Thoracic aorta (tissue), 2 donors: ENCODE data around the gene CDR2L. TPM values are rescaled to one million over a fixed set of nuclear protein-coding genes. Genes with fewer than 3 reads are reported as not detected.

ENCODE experiments used
- ATAC-seq: fragments of 150-250 bp; one replicate; pipeline ENCODE4 v1.8.0; 2017; ENCODE audit warnings: low read depth; ENCODE audit not compliant: insufficient number of reproducible peaks, low FRiP score
- DNase-seq: peaks from one replicate; pipeline ENCODE4 v3.0.0-alpha.2; 2020; ENCODE audit warnings: low spot score
- H3K27ac ChIP-seq, 2 donors: fragments of 200-600 bp; sonication (generic); 1 replicate in 1 of 2; 2 replicates in 1 of 2; pipeline ENCODE4 v1.5.1; 2016; ENCODE audit warnings: mild to moderate bottlenecking in 2 of 2, moderate library complexity in 2 of 2
- H3K27me3 ChIP-seq: fragments of 200-600 bp; sonication (generic); replicated peaks from 2 replicates; pipeline ENCODE4 v1.6.0; 2016; ENCODE audit warnings: mild to moderate bottlenecking; ENCODE audit not compliant: insufficient read depth
- H3K36me3 ChIP-seq: fragments of 200-600 bp; sonication (generic); one replicate; pipeline ENCODE4 v1.5.1; 2016
- H3K4me1 ChIP-seq, 2 donors: fragments of 200-600 bp; sonication (generic); 1 replicate in 1 of 2; 2 replicates in 1 of 2; pipeline versions ENCODE4 v1.5.1 to v1.6.0; 2016; ENCODE audit warnings: low read depth in 2 of 2, mild to moderate bottlenecking in 1 of 2; ENCODE audit not compliant: control insufficient read depth in 1 of 2
- H3K4me3 ChIP-seq: fragments of 200-600 bp; sonication (generic); 2 replicates; pipeline ENCODE4 v1.5.1; 2016; ENCODE audit warnings: mild to moderate bottlenecking
- H3K9me3 ChIP-seq: fragments of 200-600 bp; sonication (generic); 2 replicates; pipeline ENCODE4 v1.5.1; 2016
- total RNA-seq, 2 donors: library from RNA; depleted of rRNA; stranded (reverse); fragments of >200 nt; gene quantifications; one replicate each; pipeline versions ENCODE4 v1.1.0 to v1.2.3, GENCODE V29; 2016
- TF ChIP-seq, protein P1 (sequence below): fragments of 200-600 bp; sonication (generic); IDR thresholded peaks from one replicate; pipeline ENCODE4 v1.5.1; 2019; ENCODE audit warnings: antibody characterized with exemption

CDR2L gene
- total RNA-seq, 2 donors from 2014 or later: 26.4 to 29.8 TPM

DNA sequence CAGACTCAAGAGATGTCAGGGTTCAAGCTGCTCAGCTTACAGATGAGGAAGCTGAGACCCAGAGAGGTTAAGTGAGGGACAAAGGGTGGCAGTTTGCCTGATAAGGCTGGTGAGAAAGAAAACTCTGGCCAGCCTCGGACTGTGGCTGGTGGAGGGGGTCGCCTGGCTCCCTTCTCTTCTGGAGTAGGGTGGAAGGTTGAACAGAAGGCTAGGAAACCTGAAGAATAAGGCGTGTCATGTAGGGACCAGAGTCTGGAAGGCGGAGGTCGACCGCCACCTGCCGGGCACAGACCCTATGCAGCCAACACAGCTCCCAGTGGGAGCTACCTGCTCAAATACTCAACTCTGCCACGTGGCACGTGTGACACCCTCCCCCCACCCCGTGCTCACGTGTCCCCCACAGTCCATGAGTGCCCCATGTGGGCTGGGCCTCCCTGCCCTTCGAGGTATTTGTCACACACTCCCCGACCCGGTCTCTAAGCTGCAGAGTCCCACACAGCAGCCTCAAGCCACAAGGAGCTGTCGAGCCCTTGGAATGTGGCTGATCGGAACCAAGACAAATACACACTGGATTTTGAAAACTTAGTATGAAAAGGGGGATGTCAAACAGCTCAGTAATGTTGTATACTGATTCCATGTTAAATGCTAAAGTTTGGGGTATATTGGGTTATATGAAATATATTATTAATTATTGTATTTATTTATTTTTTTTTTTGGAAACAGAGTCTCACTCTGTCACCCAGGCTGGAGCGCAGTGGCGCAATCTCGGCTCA, 26.7 kb upstream of the CDR2L start:
- no peak for ATAC-seq

DNA sequence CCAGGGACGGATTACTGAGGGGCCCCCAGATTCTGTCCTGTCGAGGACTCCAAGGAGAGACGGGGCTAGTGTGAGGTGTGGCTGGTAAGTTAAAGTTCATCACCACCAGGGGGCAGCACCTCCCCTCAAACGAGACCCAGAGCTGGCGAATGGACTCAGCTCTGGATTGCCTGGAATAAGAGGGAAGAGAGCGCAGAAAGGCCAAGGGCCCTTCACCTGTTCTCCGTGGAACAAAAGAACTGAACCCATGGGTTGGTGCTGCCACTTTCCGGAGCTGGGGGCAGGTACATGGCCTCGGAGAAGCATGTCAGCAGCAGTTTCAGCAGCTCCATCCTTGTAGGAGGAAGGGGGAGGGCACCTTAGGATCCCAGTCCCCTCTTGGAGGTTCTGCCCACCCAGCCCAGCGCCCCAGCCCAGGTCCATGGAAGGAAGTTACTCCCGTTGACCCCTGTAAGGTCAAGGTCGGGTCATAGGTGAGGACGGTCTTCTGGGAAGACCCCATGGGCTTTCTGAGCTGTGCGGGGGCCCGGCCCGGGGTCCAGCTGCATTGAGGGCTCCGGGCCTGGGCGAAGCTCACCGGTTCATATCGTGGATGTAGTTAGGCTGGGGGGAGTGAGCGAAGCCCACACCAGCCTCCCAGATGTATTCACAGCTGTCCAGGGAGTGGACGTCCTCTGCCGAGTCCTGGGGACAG, 25.6 kb upstream of the CDR2L start:
- Histone ChIP-seq H3K4me1 (no peaks in the 10 kb centered on the region), H3K27me3 (no peaks in the 10 kb centered on the region), H3K4me3 (no peak overlapping the region), H3K36me3 (no peaks in the 10 kb centered on the region), H3K9me3 (no peaks in the 10 kb centered on the region), H3K27ac (no peak overlapping the region)
- DNase-seq (peak; percentile 75), ATAC-seq (peak; percentile 70)
- TF ChIP-seq, protein P1, sequence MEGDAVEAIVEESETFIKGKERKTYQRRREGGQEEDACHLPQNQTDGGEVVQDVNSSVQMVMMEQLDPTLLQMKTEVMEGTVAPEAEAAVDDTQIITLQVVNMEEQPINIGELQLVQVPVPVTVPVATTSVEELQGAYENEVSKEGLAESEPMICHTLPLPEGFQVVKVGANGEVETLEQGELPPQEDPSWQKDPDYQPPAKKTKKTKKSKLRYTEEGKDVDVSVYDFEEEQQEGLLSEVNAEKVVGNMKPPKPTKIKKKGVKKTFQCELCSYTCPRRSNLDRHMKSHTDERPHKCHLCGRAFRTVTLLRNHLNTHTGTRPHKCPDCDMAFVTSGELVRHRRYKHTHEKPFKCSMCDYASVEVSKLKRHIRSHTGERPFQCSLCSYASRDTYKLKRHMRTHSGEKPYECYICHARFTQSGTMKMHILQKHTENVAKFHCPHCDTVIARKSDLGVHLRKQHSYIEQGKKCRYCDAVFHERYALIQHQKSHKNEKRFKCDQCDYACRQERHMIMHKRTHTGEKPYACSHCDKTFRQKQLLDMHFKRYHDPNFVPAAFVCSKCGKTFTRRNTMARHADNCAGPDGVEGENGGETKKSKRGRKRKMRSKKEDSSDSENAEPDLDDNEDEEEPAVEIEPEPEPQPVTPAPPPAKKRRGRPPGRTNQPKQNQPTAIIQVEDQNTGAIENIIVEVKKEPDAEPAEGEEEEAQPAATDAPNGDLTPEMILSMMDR: peak; percentile 86

More for the DNA sequence above, 26.7 kb upstream of the CDR2L start:
- no peaks in the 10 kb centered on the region for H3K4me1 ChIP-seq
- DNase-seq: no peak
- TF ChIP-seq, protein P1: no peak
- no peak overlapping the region for H3K4me3 ChIP-seq
- no peaks in the 10 kb centered on the region for H3K27me3 ChIP-seq
- no peaks in the 10 kb centered on the region for H3K9me3 ChIP-seq
- H3K36me3 ChIP-seq: no peaks in the 10 kb centered on the region
- H3K27ac ChIP-seq: no peak overlapping the region

DNA sequence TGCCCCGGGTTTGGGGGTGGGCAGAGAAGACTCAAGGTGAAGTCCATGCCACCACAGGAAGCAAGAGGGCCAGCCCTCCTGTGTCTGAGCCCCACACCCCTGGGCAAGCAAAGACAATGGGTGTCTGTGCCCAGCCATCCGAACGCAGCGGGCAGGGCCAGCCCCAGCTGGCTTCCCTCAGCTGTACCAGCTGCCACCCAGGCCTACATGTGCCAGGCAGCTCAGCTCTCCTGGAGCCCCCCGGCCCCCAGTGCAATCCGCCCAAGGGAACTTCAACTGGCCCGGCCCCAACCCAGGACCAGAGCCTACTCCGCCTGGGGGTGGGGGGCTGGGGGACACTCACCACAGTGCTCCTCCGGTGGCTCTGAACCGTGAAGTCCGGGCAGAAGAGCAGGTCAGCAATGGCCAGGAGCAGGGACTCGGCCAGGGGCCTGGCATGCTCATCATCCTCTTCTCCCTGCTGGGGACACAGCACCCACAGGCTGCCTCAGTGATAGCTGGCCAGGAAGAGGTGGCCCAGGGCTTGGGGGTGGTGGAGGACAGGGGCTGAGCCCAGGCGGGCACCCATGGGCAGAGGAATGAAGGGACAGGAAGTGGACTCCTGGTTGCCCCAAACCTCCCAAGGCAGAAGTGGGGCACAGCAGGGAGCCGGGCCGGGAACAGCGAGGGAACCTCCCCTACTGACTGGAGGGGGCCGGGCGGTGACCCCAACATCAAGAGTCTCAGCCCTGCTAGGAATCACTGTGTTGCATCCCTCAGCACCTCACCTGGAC, 24.6 kb upstream of the CDR2L start:
- no peak for ATAC-seq
- TF ChIP-seq, protein P1: no peak
- no peak overlapping the region for H3K27ac ChIP-seq

GRCh38 chr17:74963656-74964055, 23.8 kb upstream of the CDR2L start:
- no peaks in the 10 kb centered on the region for H3K36me3 ChIP-seq
- no peaks in the 10 kb centered on the region for H3K9me3 ChIP-seq
- no peak for ATAC-seq
- H3K27ac ChIP-seq: no peak overlapping the region
- TF ChIP-seq, protein P1: no peak
- no peak for DNase-seq
- no peak overlapping the region for H3K4me3 ChIP-seq
- no peaks in the 10 kb centered on the region for H3K27me3 ChIP-seq
- H3K4me1 ChIP-seq: no peaks in the 10 kb centered on the region

More for the DNA sequence above, 24.6 kb upstream of the CDR2L start:
- Histone ChIP-seq H3K9me3 (no peaks in the 10 kb centered on the region), H3K4me1 (no peaks in the 10 kb centered on the region), H3K36me3 (no peaks in the 10 kb centered on the region), H3K27me3 (no peaks in the 10 kb centered on the region), H3K4me3 (no peak overlapping the region)
- DNase-seq: no peak

GRCh38 chr17:74964246-74964761, 23.1 kb upstream of the CDR2L start:
- TF ChIP-seq, protein P1: no peak
- H3K36me3 ChIP-seq: no peaks in the 10 kb centered on the region
- H3K9me3 ChIP-seq: no peaks in the 10 kb centered on the region
- no peaks in the 10 kb centered on the region for H3K27me3 ChIP-seq
- no peak overlapping the region for H3K27ac ChIP-seq
- no peak overlapping the region for H3K4me3 ChIP-seq
- no peak for DNase-seq
- no peak for ATAC-seq
- H3K4me1 ChIP-seq: no peaks in the 10 kb centered on the region
